SK-N-SH (cell line): Measurements from ENCODE around the gene HMGB1. TPM values are rescaled to one million over a fixed set of nuclear protein-coding genes. Genes with fewer than 3 reads are reported as not detected.
A peak's percentile ranks its signal among the peaks of the same experiment; 100 is the strongest.

Experiments used
- CTCF ChIA-PET: fragments of 300-600, 350-600 bp; formaldehyde crosslinking; extraction: SDS; loops from one replicate; lab custom pipeline; 2021; lab: Yijun Ruan, JAX
- POLR2A ChIA-PET: fragments of 350-600 bp; sonication (Branson Sonifier 250); formaldehyde crosslinking; extraction: SDS; loops from one replicate; lab custom pipeline; 2020; ENCODE audit warnings: antibody characterized with exemption, inconsistent platforms; lab: Yijun Ruan, JAX
- DNase-seq: peaks from one replicate; pipeline ENCODE4 v3.0.0; 2012
- H2AFZ ChIP-seq: fragments of 200-600 bp; sonication (generic); 2 replicates; pipeline ENCODE4 v1.8.1; 2016; ENCODE audit warnings: antibody characterized with exemption, mild to moderate bottlenecking, low read depth
- H3F3A ChIP-seq: fragments of 200-600 bp; sonication (generic); replicated peaks from 2 replicates; pipeline ENCODE3; 2016; ENCODE audit warnings: antibody characterized with exemption, mild to moderate bottlenecking; ENCODE audit not compliant: insufficient read depth
- H3K27ac ChIP-seq, 2 experiments: fragments of 200-500 bp in 1 of 2; fragments of 200-600 bp in 1 of 2; sonication (Bioruptor generic) in 1 of 2; sonication (generic), shearing (Covaris generic) in 1 of 2; 2 replicates each; pipeline versions ENCODE4 v1.5.1 to v1.6.1; 2014 to 2016; ENCODE audit warnings: low read depth in 2 of 2, inconsistent platforms in 1 of 2, low read length in 1 of 2, mild to moderate bottlenecking in 1 of 2, mixed read lengths in 1 of 2
- H3K27me3 ChIP-seq: fragments of 200-600 bp; sonication (generic), shearing (Covaris generic); 2 replicates; pipeline ENCODE4 v1.6.1; 2016; ENCODE audit warnings: mixed run types; ENCODE audit not compliant: insufficient read depth
- H3K36me3 ChIP-seq, 2 experiments: fragments of 200-500 bp in 1 of 2; fragments of 200-600 bp in 1 of 2; sonication (Bioruptor generic) in 1 of 2; sonication (generic) in 1 of 2; replicated peaks in 1 of 2; 2 replicates each; pipeline versions ENCODE3 to v1.5.1; 2014 to 2016; ENCODE audit warnings: low read length in 1 of 2, mild to moderate bottlenecking in 1 of 2; ENCODE audit not compliant: insufficient read depth in 2 of 2, control insufficient read depth in 1 of 2
- H3K4me1 ChIP-seq, 2 experiments: fragments of 200-500 bp in 1 of 2; fragments of 200-600 bp in 1 of 2; sonication (Bioruptor generic) in 1 of 2; sonication (generic), shearing (Covaris generic) in 1 of 2; 2 replicates each; pipeline versions ENCODE4 v1.5.1 to v1.6.1; 2014 to 2016; ENCODE audit warnings: low read depth in 1 of 2, low read length in 1 of 2, mixed run types in 1 of 2; ENCODE audit not compliant: insufficient read depth in 2 of 2, control insufficient read depth in 1 of 2
- H3K4me2 ChIP-seq: fragments of 200-600 bp; sonication (generic), shearing (Covaris generic); 2 replicates; pipeline ENCODE4 v1.6.1; 2017; ENCODE audit warnings: mixed run types
- H3K4me3 ChIP-seq, 2 experiments: fragments of 200-500 bp in 1 of 2; fragments of 200-600 bp in 1 of 2; sonication (Bioruptor generic) in 1 of 2; sonication (generic), shearing (Covaris generic) in 1 of 2; 2 replicates each; pipeline versions ENCODE4 v1.5.1 to v1.8.1; 2014 to 2016; ENCODE audit warnings: low read depth in 2 of 2, inconsistent platforms in 1 of 2, low read length in 1 of 2, mild to moderate bottlenecking in 1 of 2, mixed read lengths in 1 of 2, moderate library complexity in 1 of 2
- H3K79me2 ChIP-seq: fragments of 200-600 bp; sonication (generic); 2 replicates; pipeline ENCODE4 v1.8.1; 2017; ENCODE audit warnings: mild to moderate bottlenecking; ENCODE audit not compliant: insufficient read depth
- H3K9ac ChIP-seq: fragments of 200-600 bp; sonication (generic); 2 replicates; pipeline ENCODE4 v1.6.1; 2017; ENCODE audit warnings: mixed run types
- H3K9me2 ChIP-seq: fragments of 200-600 bp; sonication (generic); 2 replicates; pipeline ENCODE4 v1.6.1; 2017; ENCODE audit warnings: mixed run types
- H3K9me3 ChIP-seq: fragments of 200-600 bp; sonication (generic); 2 replicates; pipeline ENCODE4 v1.6.1; 2017; ENCODE audit warnings: mixed run types, mild to moderate bottlenecking, moderate library complexity
- H4K20me1 ChIP-seq: fragments of 200-600 bp; sonication (generic); 2 replicates; pipeline ENCODE4 v1.6.1; 2017; ENCODE audit warnings: mild to moderate bottlenecking, mixed run types; ENCODE audit not compliant: insufficient read depth
- ELF1 ChIP-seq: IDR thresholded peaks from 2 replicates; pipeline ENCODE4 v1.4.0; 2012
- EZH2phosphoT487 ChIP-seq: fragments of 200-600 bp; sonication (generic); IDR thresholded peaks from 2 replicates; pipeline ENCODE4 v1.6.1; 2017; ENCODE audit warnings: low read depth, mixed run types, mild to moderate bottlenecking, antibody characterized with exemption, moderate library complexity, borderline replicate concordance
- FOSL2 ChIP-seq: IDR thresholded peaks from 2 replicates; pipeline ENCODE4 v1.4.0; 2012; ENCODE audit warnings: low read depth, mild to moderate bottlenecking, moderate library complexity, borderline replicate concordance
- FOXJ3 ChIP-seq: sonication (generic); formaldehyde crosslinking; IDR thresholded peaks from 2 replicates; pipeline ENCODE4 v1.5.1; 2020; ENCODE audit warnings: mild to moderate bottlenecking, missing genetic modification reagents
- GABPA ChIP-seq: IDR thresholded peaks from 2 replicates; pipeline ENCODE4 v1.4.0; 2012; ENCODE audit warnings: low read depth, mild to moderate bottlenecking
- IRF3 ChIP-seq: fragments of 150-350 bp; IDR thresholded peaks from 2 replicates; pipeline ENCODE4 v1.6.1; 2016; ENCODE audit warnings: mild to moderate bottlenecking, low read depth, low read length
- JUND ChIP-seq: IDR thresholded peaks from 2 replicates; pipeline ENCODE4 v1.4.0; 2012
- MAX ChIP-seq: IDR thresholded peaks from 2 replicates; pipeline ENCODE4 v1.4.0; 2012; ENCODE audit warnings: low read depth
- MEF2A ChIP-seq: IDR thresholded peaks from 2 replicates; pipeline ENCODE4 v1.4.0; 2012; ENCODE audit warnings: low read depth, borderline replicate concordance
- PBX3 ChIP-seq: IDR thresholded peaks from 2 replicates; pipeline ENCODE4; 2012
- RCOR1 ChIP-seq: fragments of 150-350 bp; IDR thresholded peaks from 2 replicates; pipeline ENCODE4 v1.6.1; 2017; ENCODE audit warnings: antibody characterized with exemption, low read length
- RFX5 ChIP-seq: IDR thresholded peaks from 2 replicates; pipeline ENCODE4 v1.6.1; 2012; ENCODE audit warnings: mild to moderate bottlenecking, improper control_type of control experiment, low read length
- SIN3A ChIP-seq: IDR thresholded peaks from 2 replicates; pipeline ENCODE4 v1.6.1; 2012; ENCODE audit warnings: low read depth, mild to moderate bottlenecking, low read length, moderate library complexity, borderline replicate concordance
- SMC3 ChIP-seq: IDR thresholded peaks from 2 replicates; pipeline ENCODE4 v1.6.1; 2012; ENCODE audit warnings: low read depth, low read length, improper control_type of control experiment
- TAF1 ChIP-seq: IDR thresholded peaks from 2 replicates; pipeline ENCODE4 v1.6.1; 2012; ENCODE audit warnings: low read depth, mild to moderate bottlenecking, low read length, moderate library complexity, borderline replicate concordance
- TCF12 ChIP-seq: IDR thresholded peaks from 2 replicates; pipeline ENCODE4 v1.4.0; 2012
- YY1 ChIP-seq: IDR thresholded peaks from 2 replicates; pipeline ENCODE4 v1.4.0; 2012; ENCODE audit warnings: low read depth, mild to moderate bottlenecking
- WGBS: methylation state at CpG from one replicate; pipeline ENCODE4 v1.1.6; 2017; ENCODE audit warnings: low lambda C conversion rate; 5-methylcytosine and 5-hydroxymethylcytosine counted together
- polyA plus RNA-seq, 3 experiments: library from polyadenylated mRNA; depleted of rRNA; stranded (reverse); fragments of >200 nt; gene quantifications; 2 replicates each; pipeline ENCODE4 v1.2.3, GENCODE V29; 2012
- TF ChIP-seq, protein P1 (sequence below): IDR thresholded peaks from 2 replicates; pipeline ENCODE4 v1.4.0; 2012; ENCODE audit warnings: low read depth, borderline replicate concordance

HMGB1 gene
- polyA plus RNA-seq, 1 of the 3 experiments (the other 2 are of a cell fraction) = 166 TPM

GRCh38 chr13:30408319-30409101 is 57.2 kb downstream of the HMGB1 start:
- ChIA-PET POLR2A (no interaction called here), CTCF (interaction anchor here (0.6 kb wide), 1 partner anchor 22 kb away, joined by 3 read pairs; no protein-coding TSS in a partner anchor)
- Histone ChIP-seq H3K4me1 (no peaks in the 10 kb centered on the region; a peak in 1 of 4 replicates), H3K36me3 (no peaks in the 10 kb centered on the region), H4K20me1 (no peaks in the 10 kb centered on the region), H2AFZ (no peak overlapping the region), H3K27ac (no peak overlapping the region), H3F3A (peaks cover 8% of the 10 kb centered on the region), H3K27me3 (no peaks in the 10 kb centered on the region), H3K9me3 (no peaks in the 10 kb centered on the region), H3K4me2 (no peak overlapping the region), H3K79me2 (no peaks in the 10 kb centered on the region), H3K9ac (no peak overlapping the region), H3K9me2 (no peaks in the 10 kb centered on the region)
- WGBS = 90% methylated on average over 45 of the region's 51 CpGs
- DNase-seq = peak; percentile 42
- no peak for TF ChIP-seq RFX5
- TF ChIP-seq RCOR1 = no peak
- no peak for TF ChIP-seq SIN3A
- no peak for TF ChIP-seq TAF1
- TF ChIP-seq FOXJ3 (CRISPR knock-in tag) = no peak
- no peak for TF ChIP-seq EZH2phosphoT487
- TF ChIP-seq MAX = no peak
- TF ChIP-seq PBX3 = no peak
- TF ChIP-seq JUND = no peak
- no peak for TF ChIP-seq MEF2A
- TF ChIP-seq YY1 = no peak
- TF ChIP-seq SMC3 = no peak
- TF ChIP-seq, protein P1, sequence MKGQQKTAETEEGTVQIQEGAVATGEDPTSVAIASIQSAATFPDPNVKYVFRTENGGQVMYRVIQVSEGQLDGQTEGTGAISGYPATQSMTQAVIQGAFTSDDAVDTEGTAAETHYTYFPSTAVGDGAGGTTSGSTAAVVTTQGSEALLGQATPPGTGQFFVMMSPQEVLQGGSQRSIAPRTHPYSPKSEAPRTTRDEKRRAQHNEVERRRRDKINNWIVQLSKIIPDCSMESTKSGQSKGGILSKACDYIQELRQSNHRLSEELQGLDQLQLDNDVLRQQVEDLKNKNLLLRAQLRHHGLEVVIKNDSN = no peak
- TF ChIP-seq TCF12 = no peak
- no peak for TF ChIP-seq ELF1
- TF ChIP-seq FOSL2 = no peak
- TF ChIP-seq IRF3 = no peak
- TF ChIP-seq GABPA = no peak
- TF ChIP-seq, all 33 proteins: peak for 0
- H3K4me3 ChIP-seq = no peak overlapping the region
